Aorta (tissue), 5 donors: Measurements from ENCODE around the gene P2RY13. TPM values are rescaled to one million over a fixed set of nuclear protein-coding genes. Genes with fewer than 3 reads are reported as not detected.
A peak's percentile ranks its signal among the peaks of the same experiment; 100 is the strongest.

ENCODE experiments used
- ATAC-seq: fragments of 200-7000 bp; cut with Tn5 transposase; one replicate; pipeline ENCODE4 v1.9.1; 2022; ENCODE audit warnings: moderate library complexity; ENCODE audit not compliant: low FRiP score
- DNase-seq, 2 donors: peaks; one replicate each; pipeline ENCODE4 v3.0.0-alpha.2; 2020
- H3K27ac ChIP-seq, 2 donors: one replicate each; pipeline ENCODE4 v1.5.1; 2013; ENCODE audit warnings: low read length in 2 of 2, mild to moderate bottlenecking in 2 of 2, moderate library complexity in 2 of 2, control low read depth in 1 of 2, inconsistent platforms in 1 of 2, low read depth in 1 of 2
- H3K27me3 ChIP-seq, 2 donors: one replicate each; pipeline ENCODE4 v1.6.1; 2013; ENCODE audit warnings: control low read depth in 1 of 2, low read length in 1 of 2, mild to moderate bottlenecking in 1 of 2, moderate library complexity in 1 of 2; ENCODE audit not compliant: insufficient read depth in 2 of 2, control insufficient read depth in 1 of 2
- H3K36me3 ChIP-seq, 2 donors: one replicate each; pipeline ENCODE4 v1.6.1; 2013; ENCODE audit warnings: control low read depth in 1 of 2, low read length in 1 of 2, mild to moderate bottlenecking in 1 of 2; ENCODE audit not compliant: insufficient read depth in 2 of 2, control insufficient read depth in 1 of 2
- H3K4me1 ChIP-seq, 2 donors: one replicate each; pipeline ENCODE4 v1.6.1; 2013; ENCODE audit warnings: low read length in 2 of 2, control low read depth in 1 of 2, mild to moderate bottlenecking in 1 of 2, moderate library complexity in 1 of 2; ENCODE audit not compliant: insufficient read depth in 2 of 2, control insufficient read depth in 1 of 2
- H3K4me3 ChIP-seq, 2 donors: one replicate each; pipeline ENCODE4 v1.5.1; 2013; ENCODE audit warnings: low read length in 2 of 2, control low read depth in 1 of 2, mild to moderate bottlenecking in 1 of 2
- H3K9me3 ChIP-seq: one replicate; pipeline ENCODE4 v1.6.1; 2013; ENCODE audit warnings: mild to moderate bottlenecking, low read length; ENCODE audit not compliant: control insufficient read depth
- WGBS, 2 donors: extraction: QIAGEN DNeasy Blood & Tissue Kit; methylation state at CpG; one replicate each; pipeline ENCODE4 v1.1.7; 2013; 5-methylcytosine and 5-hydroxymethylcytosine counted together
- intact Hi-C, 2 donors: fragments of 100-400 bp; cut with DNase I; formaldehyde crosslinking; loops; one replicate each; pipeline versions ENCODE4 v1.14.2 to v1.15.0; 2022
- polyA plus RNA-seq, 2 donors: library from polyadenylated mRNA; stranded (reverse); fragments of 200-250 nt; gene quantifications; one replicate each; pipeline ENCODE4 v1.2.3, GENCODE V29; 2013
- total RNA-seq, 2 donors: library from RNA; stranded (reverse); fragmentation: NEBNext Ultra II Directional; extraction: Animal tissue kit (Norgen Biotek cat#: 25700); gene quantifications; one replicate each; pipeline ENCODE4 v1.2.1, GENCODE V29; 2021
- donor health status: healthy with polysubstance abuse.
- donor health status: Bipolar disorder and iron deficiency.
- donor health status: DM: no; HTN: no; CAD: no.
- donor health status: DM: no; HTN: no; CAD: no.
- donor health status: DM: yes; HTN: yes; CAD: no.

The P2RY13 gene
- total and polyA plus RNA-seq, 4 donors: 0.51 to 3.3 (median 2.7) TPM

- Histone ChIP-seq H3K27ac (no peak overlapping the region), H3K27me3 (no peaks in the 10 kb centered on the region), H3K36me3 (no peaks in the 10 kb centered on the region), H3K4me1 (no peaks in the 10 kb centered on the region), H3K9me3 (no peaks in the 10 kb centered on the region), H3K4me3 (peak overlapping the region in 1 of 2 donors; percentile 41)
- intact Hi-C loops: no loop called here
- DNase-seq: no peak
- ATAC-seq: no peak
- 0 to 2% methylated on average over 2 of the region's 2 CpGs for WGBS, 2 donors
These were observed 27.6 kb upstream of the P2RY13 start for GRCh38 chr3:151356794-151357462.

GRCh38 chr3:151351648-151352047, 22.3 kb upstream of the P2RY13 start:
- intact Hi-C loops: no loop called here
- Histone ChIP-seq H3K27ac (no peak overlapping the region), H3K9me3 (no peaks in the 10 kb centered on the region), H3K27me3 (no peaks in the 10 kb centered on the region), H3K4me1 (no peaks in the 10 kb centered on the region), H3K4me3 (no peak overlapping the region), H3K36me3 (no peaks in the 10 kb centered on the region)
- 92 to 94% methylated on average over 4 of the region's 4 CpGs for WGBS, 2 donors
- no peak for ATAC-seq
- no peak for DNase-seq

GRCh38 chr3:151351219-151351618, 21.9 kb upstream of the P2RY13 start:
- H3K4me1 ChIP-seq: no peaks in the 10 kb centered on the region
- ATAC-seq: no peak
- no peak overlapping the region for H3K4me3 ChIP-seq
- H3K27me3 ChIP-seq: no peaks in the 10 kb centered on the region
- no peak overlapping the region for H3K27ac ChIP-seq
- H3K9me3 ChIP-seq: no peaks in the 10 kb centered on the region
- no peak for DNase-seq
- intact Hi-C loops: no loop called here
- H3K36me3 ChIP-seq: no peaks in the 10 kb centered on the region
- WGBS, 2 donors: 94 to 96% methylated on average over 1 of the region's 1 CpG

GRCh38 chr3:151350656-151351055, 21.3 kb upstream of the P2RY13 start:
- no peak overlapping the region for H3K4me3 ChIP-seq
- no peaks in the 10 kb centered on the region for H3K27me3 ChIP-seq
- no peak overlapping the region for H3K27ac ChIP-seq
- ATAC-seq: no peak
- H3K36me3 ChIP-seq: no peaks in the 10 kb centered on the region
- DNase-seq: no peak
- no peaks in the 10 kb centered on the region for H3K9me3 ChIP-seq
- intact Hi-C loops: no loop called here
- H3K4me1 ChIP-seq: no peaks in the 10 kb centered on the region
- WGBS, 2 donors: 94 to 95% methylated on average over 1 of the region's 1 CpG

- Histone ChIP-seq H3K4me3 (no peak overlapping the region), H3K27me3 (no peaks in the 10 kb centered on the region), H3K4me1 (no peaks in the 10 kb centered on the region), H3K27ac (no peak overlapping the region), H3K9me3 (no peaks in the 10 kb centered on the region), H3K36me3 (no peaks in the 10 kb centered on the region)
- peak; percentile 56 for ATAC-seq
- peak in 1 of 2 donors; percentile 63 for DNase-seq
- intact Hi-C loops: no loop called here
- 77 to 79% methylated on average over 6 of the region's 6 CpGs for WGBS, 2 donors
These were observed 18.1 kb upstream of the P2RY13 start for GRCh38 chr3:151347432-151347831.

- no peak overlapping the region for H3K4me3 ChIP-seq
- H3K36me3 ChIP-seq: no peaks in the 10 kb centered on the region
- H3K27me3 ChIP-seq: no peaks in the 10 kb centered on the region
- no peak overlapping the region for H3K27ac ChIP-seq
- H3K9me3 ChIP-seq: no peaks in the 10 kb centered on the region
- H3K4me1 ChIP-seq: no peaks in the 10 kb centered on the region
- DNase-seq (no peak), ATAC-seq (no peak)
- 91 to 93% methylated on average over 3 of the region's 3 CpGs for WGBS, 2 donors
- intact Hi-C loops: no loop called here
These were observed 16.9 kb upstream of the P2RY13 start for GRCh38 chr3:151346292-151346691.

GRCh38 chr3:151345859-151346258, 16.5 kb upstream of the P2RY13 start:
- Histone ChIP-seq H3K36me3 (no peaks in the 10 kb centered on the region), H3K27ac (no peak overlapping the region), H3K27me3 (no peaks in the 10 kb centered on the region), H3K9me3 (no peaks in the 10 kb centered on the region), H3K4me1 (no peaks in the 10 kb centered on the region), H3K4me3 (peak overlapping the region; percentile 20 to 69)
- DNase-seq (peak in 1 of 2 donors; percentile 21), ATAC-seq (no peak)
- intact Hi-C loops: no loop called here
- 45 to 49% methylated on average over 2 of the region's 2 CpGs for WGBS, 2 donors

GRCh38 chr3:151331696-151332095, 2.3 kb upstream of the P2RY13 start:
- no peak for DNase-seq
- WGBS, 2 donors: 31 to 39% methylated on average over 2 of the region's 2 CpGs
- Histone ChIP-seq H3K27me3 (no peaks in the 10 kb centered on the region), H3K36me3 (no peaks in the 10 kb centered on the region), H3K27ac (no peak overlapping the region), H3K9me3 (no peaks in the 10 kb centered on the region), H3K4me1 (no peaks in the 10 kb centered on the region), H3K4me3 (no peak overlapping the region)
- no peak for ATAC-seq
- intact Hi-C loops: no loop called here

- no peak overlapping the region for H3K4me3 ChIP-seq
- no peak for DNase-seq
- H3K4me1 ChIP-seq: no peaks in the 10 kb centered on the region
- H3K36me3 ChIP-seq: no peaks in the 10 kb centered on the region
- H3K27me3 ChIP-seq: no peaks in the 10 kb centered on the region
- no peak for ATAC-seq
- intact Hi-C loops: no loop called here
- H3K27ac ChIP-seq: no peak overlapping the region
- H3K9me3 ChIP-seq: no peaks in the 10 kb centered on the region
These were observed 1.6 kb upstream of the P2RY13 start for GRCh38 chr3:151330899-151331298.
